Psoas muscle (tissue), 8 donors: Measurements from ENCODE around the gene TRIM17. TPM values are rescaled to one million over a fixed set of nuclear protein-coding genes. Genes with fewer than 3 reads are reported as not detected.

Experiments
- ATAC-seq, 4 donors: fragments of 200-7000 bp; cut with Tn5 transposase; one replicate each; pipeline ENCODE4 v1.9.1; 2020; ENCODE audit warnings: moderate library complexity in 3 of 4, mild to moderate bottlenecking in 2 of 4
- DNase-seq, 2 donors: peaks; one replicate each; pipeline ENCODE4 v3.0.0-alpha.2; 2020
- H3K27ac ChIP-seq: fragments of 200-600 bp; one replicate; pipeline ENCODE4 v1.8.0; 2022
- H3K27me3 ChIP-seq, 3 donors: fragments of 200-600 bp in 1 of 3; one replicate each; pipeline versions ENCODE4 v1.6.1 to v1.8.0; 2013 to 2022; ENCODE audit warnings: low read length in 2 of 3, mild to moderate bottlenecking in 2 of 3, moderate library complexity in 1 of 3; ENCODE audit not compliant: insufficient read depth in 3 of 3
- H3K36me3 ChIP-seq, 2 donors: fragments of 200-600 bp in 1 of 2; one replicate each; pipeline versions ENCODE4 v1.6.1 to v1.8.0; 2013 to 2022; ENCODE audit warnings: low read depth in 1 of 2, mild to moderate bottlenecking in 1 of 2, moderate library complexity in 1 of 2; ENCODE audit not compliant: insufficient read depth in 1 of 2
- H3K4me1 ChIP-seq: fragments of 200-600 bp; one replicate; pipeline ENCODE4 v1.8.0; 2022
- H3K4me3 ChIP-seq: fragments of 200-600 bp; one replicate; pipeline ENCODE4 v1.8.0; 2022; ENCODE audit warnings: mild to moderate bottlenecking
- H3K9me3 ChIP-seq: fragments of 200-600 bp; one replicate; pipeline ENCODE4 v1.8.0; 2022
- WGBS, 3 donors: extraction: QIAGEN DNeasy Blood & Tissue Kit; methylation state at CpG; one replicate each; pipeline versions ENCODE4 v1.1.6 to v1.1.7; 2013; 5-methylcytosine and 5-hydroxymethylcytosine counted together
- intact Hi-C, 2 donors: fragments of 100-400 bp; cut with DNase I; formaldehyde crosslinking; loops; one replicate each; pipeline versions ENCODE4 v1.11.0 to v1.14.2; 2022
- polyA plus RNA-seq, 3 donors: library from polyadenylated mRNA; stranded (reverse); fragments of 200-250 nt; gene quantifications; one replicate each; pipeline ENCODE4 v1.2.3, GENCODE V29; 2013
- total RNA-seq, 4 donors: library from RNA; stranded (reverse); fragmentation: NEBNext Ultra II Directional in 2 of 4; extraction: Animal tissue kit (Norgen Biotek cat#: 25700) in 2 of 4; gene quantifications; one replicate each; pipeline versions ENCODE4 v1.2.1 to v1.2.4, GENCODE V29; 2021 to 2023
- TF ChIP-seq, protein P1 (sequence below): fragments of 200-600 bp; IDR thresholded peaks from one replicate; pipeline ENCODE4 v1.8.0; 2022; ENCODE audit warnings: antibody characterized with exemption
- donor health status: healthy with polysubstance abuse.
- donor health status: DM: no; HTN: no; CAD: no; lungs with moderate emphysema.
- donor health status: Bipolar disorder and iron deficiency.
- donor health status: healthy.
- donor health status: DM: yes; HTN: yes; CAD: no.
- donor health status: DM: no; HTN: no; CAD: no.
- donor health status: DM: no; HTN: no; CAD: no.
- donor health status: DM: yes; HTN: yes; CAD: no.

TRIM17 gene
- total and polyA plus RNA-seq, 7 donors: 0.03 TPM; not detected in 6

DNA sequence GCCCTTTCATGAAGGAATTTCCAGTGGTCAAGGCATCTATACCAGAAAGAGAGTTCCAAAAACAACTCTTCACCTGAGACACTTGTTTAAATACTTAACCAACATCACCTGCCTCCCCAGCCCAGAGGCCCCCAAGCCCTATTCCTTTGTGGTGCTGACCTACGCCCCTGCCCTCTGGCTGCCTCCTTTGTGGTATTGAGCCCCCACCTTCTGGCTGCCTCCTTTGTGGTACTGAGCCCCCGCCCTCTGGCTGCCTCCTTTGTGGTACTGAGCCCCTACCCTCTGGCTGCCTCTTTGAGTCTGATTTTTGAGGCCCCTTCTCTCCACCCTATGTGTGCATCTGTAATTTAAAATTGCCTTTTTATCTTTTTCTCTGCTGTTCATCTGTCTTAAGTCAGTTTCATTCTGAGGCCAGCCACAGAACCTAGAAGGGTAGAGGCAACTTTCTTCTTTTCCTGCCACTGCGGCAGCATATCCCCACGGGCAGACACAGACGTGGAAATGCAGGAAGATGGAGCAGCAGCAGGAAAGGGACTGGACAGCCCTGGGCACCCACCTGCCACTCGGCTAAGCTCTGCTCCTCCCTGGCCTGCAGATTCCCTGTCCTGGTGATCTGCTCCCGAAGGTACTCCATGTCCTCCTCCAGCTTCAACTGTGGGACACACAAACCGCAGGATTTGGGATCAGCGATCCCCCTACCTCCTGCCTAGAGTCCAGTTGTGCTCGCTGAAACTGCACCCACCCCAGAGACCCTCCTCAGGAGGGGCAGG is 3.2 kb downstream of the TRIM17 start:
- no peaks in the 10 kb centered on the region for H3K9me3 ChIP-seq
- H3K27ac ChIP-seq: no peak overlapping the region
- TF ChIP-seq, protein P1, sequence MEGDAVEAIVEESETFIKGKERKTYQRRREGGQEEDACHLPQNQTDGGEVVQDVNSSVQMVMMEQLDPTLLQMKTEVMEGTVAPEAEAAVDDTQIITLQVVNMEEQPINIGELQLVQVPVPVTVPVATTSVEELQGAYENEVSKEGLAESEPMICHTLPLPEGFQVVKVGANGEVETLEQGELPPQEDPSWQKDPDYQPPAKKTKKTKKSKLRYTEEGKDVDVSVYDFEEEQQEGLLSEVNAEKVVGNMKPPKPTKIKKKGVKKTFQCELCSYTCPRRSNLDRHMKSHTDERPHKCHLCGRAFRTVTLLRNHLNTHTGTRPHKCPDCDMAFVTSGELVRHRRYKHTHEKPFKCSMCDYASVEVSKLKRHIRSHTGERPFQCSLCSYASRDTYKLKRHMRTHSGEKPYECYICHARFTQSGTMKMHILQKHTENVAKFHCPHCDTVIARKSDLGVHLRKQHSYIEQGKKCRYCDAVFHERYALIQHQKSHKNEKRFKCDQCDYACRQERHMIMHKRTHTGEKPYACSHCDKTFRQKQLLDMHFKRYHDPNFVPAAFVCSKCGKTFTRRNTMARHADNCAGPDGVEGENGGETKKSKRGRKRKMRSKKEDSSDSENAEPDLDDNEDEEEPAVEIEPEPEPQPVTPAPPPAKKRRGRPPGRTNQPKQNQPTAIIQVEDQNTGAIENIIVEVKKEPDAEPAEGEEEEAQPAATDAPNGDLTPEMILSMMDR: no peak
- no peak overlapping the region for H3K4me3 ChIP-seq
- WGBS, 3 donors: 84 to 90% (median 90%) methylated on average over 10 of the region's 10 CpGs
- intact Hi-C loops: no loop called here
- peaks cover 5% of the 10 kb centered on the region for H3K4me1 ChIP-seq
- DNase-seq (no peak), ATAC-seq (no peak)
- peaks cover 0 to 35% (median 13%) of the 10 kb centered on the region in 3 donors for H3K27me3 ChIP-seq
- H3K36me3 ChIP-seq: no peaks in the 10 kb centered on the region

DNA sequence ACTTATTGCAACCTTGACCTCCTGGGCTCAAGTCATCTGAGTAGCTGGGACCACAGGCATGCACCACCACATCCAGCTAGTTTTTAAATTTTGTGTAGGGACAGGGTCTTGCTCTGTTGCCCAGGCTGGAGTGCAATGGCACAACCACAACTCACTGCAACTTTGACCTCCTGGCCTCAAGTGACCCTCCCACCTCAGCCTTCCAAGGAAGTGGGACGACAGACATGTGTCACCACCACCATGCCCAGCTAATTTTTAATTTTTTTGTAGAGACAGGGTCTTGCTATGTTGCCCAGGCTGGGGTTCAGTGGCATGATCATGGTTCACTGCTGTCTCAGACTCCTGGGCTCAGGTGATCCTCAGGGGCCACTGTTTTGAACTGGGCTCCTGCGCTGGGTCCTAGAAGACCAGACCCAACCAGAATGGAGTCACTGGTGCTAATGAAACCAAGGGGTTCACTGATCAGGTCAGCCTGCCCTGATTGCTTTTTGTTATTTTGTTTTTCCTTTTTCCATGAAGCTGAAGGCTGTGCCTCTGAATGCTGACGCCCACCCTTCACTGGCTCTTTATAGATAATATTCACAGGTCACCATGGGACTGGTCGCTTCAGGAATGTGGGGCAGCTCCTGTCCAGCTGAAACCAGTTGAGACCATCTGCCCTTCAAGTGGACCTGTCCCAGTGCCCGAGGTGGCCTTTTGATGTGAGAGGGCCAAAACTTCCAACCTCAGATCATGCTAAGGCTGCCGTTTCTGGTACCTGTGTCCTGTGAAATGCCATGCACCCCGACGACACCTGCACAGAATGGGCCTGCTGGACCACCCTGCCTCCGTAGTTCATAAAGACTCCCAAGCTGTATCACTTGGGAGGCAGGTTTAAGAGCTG is 4.9 kb downstream of the TRIM17 start:
- intact Hi-C loops: no loop called here
- DNase-seq: no peak
- Histone ChIP-seq H3K4me1 (peaks cover 5% of the 10 kb centered on the region), H3K27ac (no peak overlapping the region), H3K27me3 (peaks cover 0 to 21% (median 10%) of the 10 kb centered on the region in 3 donors), H3K9me3 (no peaks in the 10 kb centered on the region), H3K4me3 (no peak overlapping the region), H3K36me3 (no peaks in the 10 kb centered on the region)
- no peak for ATAC-seq
- TF ChIP-seq, protein P1: no peak
- WGBS, 3 donors: 85 to 90% (median 90%) methylated on average over 9 of the region's 9 CpGs

DNA sequence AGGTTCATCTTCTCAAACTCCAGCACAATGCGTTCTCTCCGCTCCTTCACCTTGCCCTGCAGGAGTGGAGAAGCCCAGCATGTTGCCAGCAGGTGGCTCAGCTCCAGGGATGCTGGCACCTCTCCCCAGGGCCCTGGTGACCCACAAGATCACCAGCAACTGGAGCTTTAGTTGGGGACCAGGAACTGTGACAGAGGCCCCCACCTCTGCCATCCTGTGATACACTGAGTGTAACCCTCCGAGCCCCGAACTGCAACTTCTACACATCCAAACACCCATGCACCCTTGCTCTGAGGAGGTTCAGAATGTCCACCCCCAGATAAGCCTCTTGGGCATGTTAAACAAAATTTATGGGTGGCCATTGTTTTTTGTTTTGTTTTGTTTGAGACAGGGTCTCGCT is 5.5 kb downstream of the TRIM17 start:
- H3K27ac ChIP-seq: no peak overlapping the region
- TF ChIP-seq, protein P1: no peak
- H3K36me3 ChIP-seq: no peaks in the 10 kb centered on the region
- intact Hi-C loops: no loop called here
- DNase-seq (no peak), ATAC-seq (no peak)
- H3K9me3 ChIP-seq: no peaks in the 10 kb centered on the region
- H3K4me3 ChIP-seq: no peak overlapping the region
- peaks cover 2% of the 10 kb centered on the region for H3K4me1 ChIP-seq
- WGBS, 3 donors: 96 to 99% (median 97%) methylated on average over 5 of the region's 5 CpGs
- H3K27me3 ChIP-seq: peaks cover 0 to 16% (median 7%) of the 10 kb centered on the region in 3 donors

DNA sequence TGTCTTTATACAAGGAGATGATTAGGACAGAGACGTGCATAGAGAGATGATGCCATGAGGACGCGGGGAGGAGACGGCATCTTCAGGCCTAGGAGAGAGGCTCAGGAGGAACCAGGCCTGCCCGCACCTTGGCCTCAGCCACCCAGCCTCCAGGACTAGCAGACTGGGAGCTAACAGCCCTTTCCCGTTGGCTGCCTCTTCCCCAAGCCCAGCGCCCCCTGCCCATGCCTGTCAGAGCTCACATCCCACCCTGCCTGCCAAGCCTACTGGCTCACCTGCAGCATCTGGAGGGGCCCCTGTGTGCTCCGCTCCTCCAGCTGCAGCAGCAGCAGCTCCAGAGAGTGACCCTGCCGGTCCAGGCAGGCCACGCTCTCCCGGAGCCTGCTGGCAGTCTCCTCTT is 6.0 kb downstream of the TRIM17 start:
- intact Hi-C loops: no loop called here

More for the DNA sequence above, 6.0 kb downstream of the TRIM17 start:
- no peak for ATAC-seq
- no peak overlapping the region for H3K4me3 ChIP-seq
- H3K27ac ChIP-seq: no peak overlapping the region
- TF ChIP-seq, protein P1: no peak
- no peak for DNase-seq
- peaks cover under 1% of the 10 kb centered on the region for H3K4me1 ChIP-seq
- no peaks in the 10 kb centered on the region for H3K36me3 ChIP-seq
- H3K9me3 ChIP-seq: no peaks in the 10 kb centered on the region
- 82 to 87% (median 84%) methylated on average over 10 to 11 of the region's 11 CpGs for WGBS, 3 donors
- H3K27me3 ChIP-seq: peaks cover 0 to 12% (median 2%) of the 10 kb centered on the region in 3 donors
